CD4-positive, alpha-beta memory T cell (primary cell): Measurements from ENCODE around the gene TBX6. TPM values are rescaled to one million over a fixed set of nuclear protein-coding genes. Genes with fewer than 3 reads are reported as not detected.

Source experiments
- CTCF ChIA-PET: fragments of 350-600 bp; sonication (Branson Sonifier 250); formaldehyde crosslinking; loops from one replicate; lab custom pipeline; 2021; ENCODE audit warnings: inconsistent platforms; ENCODE audit not compliant: partially characterized antibody; lab: Charles Lee
- POLR2A ChIA-PET: fragments of 350-600 bp; sonication (Branson Sonifier 250); formaldehyde crosslinking; loops from one replicate; lab custom pipeline; 2021; ENCODE audit not compliant: partially characterized antibody; lab: Charles Lee
- DNase-seq, 5 donors: peaks; one replicate each; pipeline versions ENCODE4 v3.0.0 to v3.0.0-alpha.2; 2020 to 2022; ENCODE audit warnings: mixed read lengths in 1 of 5
- H3K27ac ChIP-seq: one replicate; pipeline ENCODE4 v1.7.0; 2013; ENCODE audit warnings: low read depth, low read length
- H3K27me3 ChIP-seq: 2 replicates; pipeline ENCODE4 v1.7.0; 2013; ENCODE audit warnings: mild to moderate bottlenecking, low read length, moderate library complexity; ENCODE audit not compliant: insufficient read depth
- H3K36me3 ChIP-seq: 2 replicates; pipeline ENCODE4 v1.7.0; 2013; ENCODE audit warnings: mild to moderate bottlenecking, low read length, moderate library complexity; ENCODE audit not compliant: insufficient read depth
- H3K4me1 ChIP-seq: 2 replicates; pipeline ENCODE4 v1.7.0; 2013; ENCODE audit warnings: mild to moderate bottlenecking, low read length, moderate library complexity; ENCODE audit not compliant: insufficient read depth
- H3K4me3 ChIP-seq, 2 donors: one replicate each; pipeline ENCODE4 v1.7.0; 2013; ENCODE audit warnings: low read length in 2 of 2, mild to moderate bottlenecking in 1 of 2
- H3K9me3 ChIP-seq, 2 donors: one replicate each; pipeline ENCODE4 v1.7.0; 2013; ENCODE audit warnings: low read length in 2 of 2, control low read depth in 1 of 2; ENCODE audit not compliant: control insufficient read depth in 1 of 2
- H3K27ac Mint-ChIP-seq, 7 donors: one replicate each; pipeline ENCODE4 v1.8.0; 2020 to 2021; ENCODE audit warnings: mixed read lengths in 7 of 7, mild to moderate bottlenecking in 6 of 7, inconsistent platforms in 3 of 7, moderate library complexity in 3 of 7
- H3K27me3 Mint-ChIP-seq, 2 donors: one replicate each; pipeline ENCODE4 v1.8.0; 2020 to 2021; ENCODE audit warnings: mixed read lengths in 2 of 2
- H3K36me3 Mint-ChIP-seq, 2 donors: one replicate each; pipeline ENCODE4 v1.8.0; 2020 to 2021; ENCODE audit warnings: mixed read lengths in 2 of 2, inconsistent platforms in 1 of 2, mild to moderate bottlenecking in 1 of 2
- H3K4me1 Mint-ChIP-seq, 4 donors: one replicate each; pipeline ENCODE4 v1.8.0; 2020 to 2021; ENCODE audit warnings: mixed read lengths in 4 of 4, mild to moderate bottlenecking in 1 of 4
- H3K4me3 Mint-ChIP-seq, 8 donors: one replicate each; pipeline ENCODE4 v1.8.0; 2020 to 2021; ENCODE audit warnings: mixed read lengths in 8 of 8, mild to moderate bottlenecking in 7 of 8, moderate library complexity in 6 of 8, inconsistent platforms in 3 of 8
- H3K9me3 Mint-ChIP-seq, 8 donors: one replicate each; pipeline ENCODE4 v1.8.0; 2020 to 2021; ENCODE audit warnings: mixed read lengths in 8 of 8, mild to moderate bottlenecking in 5 of 8, inconsistent platforms in 3 of 8, moderate library complexity in 1 of 8
- intact Hi-C: fragments of 100-400 bp; cut with micrococcal nuclease; formaldehyde crosslinking; loops from one replicate; pipeline ENCODE4 v1.15.1; 2023
- polyA plus RNA-seq, 2 donors: library from polyadenylated mRNA; unstranded; fragments of 300-500 nt; fragmentation: Illumina TruSeq; gene quantifications; one replicate each; pipeline ENCODE4 v1.2.3, GENCODE V29; 2021
- total RNA-seq, 2 experiments: library from RNA; stranded (reverse); gene quantifications; one replicate each; pipeline ENCODE4 v1.2.3, GENCODE V29; 2021

The TBX6 gene
- total and polyA plus RNA-seq, 4 experiments from 2014 or later, result 0.36 to 1.4 (median 1.3) TPM; not detected in 1

GRCh38 chr16:30113711-30114333 is 22.1 kb upstream of the TBX6 start:
- Histone ChIP-seq H3K9me3 (no peaks in the 10 kb centered on the region), H3K4me1 (peaks cover 27% of the 10 kb centered on the region), H3K36me3 (peaks cover 24% of the 10 kb centered on the region), H3K4me3 (no peak overlapping the region), H3K27ac (no peak overlapping the region), H3K27me3 (no peaks in the 10 kb centered on the region)
- H3K27me3 Mint-ChIP-seq, result no peaks in the 10 kb centered on the region
- H3K4me3 Mint-ChIP-seq, result peak overlapping the region in 2 of 8 donors; percentile 38 to 71
- no peaks in the 10 kb centered on the region for H3K9me3 Mint-ChIP-seq
- H3K4me1 Mint-ChIP-seq, result peaks cover 11 to 25% (median 17%) of the 10 kb centered on the region in 4 donors
- peaks cover 9 to 18% of the 10 kb centered on the region in 2 donors for H3K36me3 Mint-ChIP-seq
- no peak for DNase-seq
- ChIA-PET CTCF (interaction anchor here (0.6 to 2.0 kb wide), 5 partner anchors 10 to 523 kb away, joined by 3 to 7 read pairs (median 5); no protein-coding TSS in a partner anchor), POLR2A (interaction anchor here (1.9 to 9.9 kb wide), 4 partner anchors 9 to 71 kb away, joined by 6 to 120 read pairs (median 23); partner anchors contain the start of genes CORO1A, MAPK3, TBX6 and YPEL3)
- peak overlapping the region in 4 of 7 donors; percentile 18 to 90 (median 64) for H3K27ac Mint-ChIP-seq
- intact Hi-C loops, result no loop called here

- no peak for DNase-seq
- ChIA-PET CTCF (interaction anchor here (1.2 to 2.3 kb wide), 5 partner anchors 11 to 296 kb away, joined by 4 to 11 read pairs (median 5); partner anchors contain the start of gene TBX6), POLR2A (interaction anchor here (1.0 to 9.9 kb wide), 6 partner anchors 10 to 295 kb away, joined by 4 to 120 read pairs (median 14); partner anchors contain the start of genes CORO1A, MAPK3, TBX6 and YPEL3)
- peaks cover 11 to 25% (median 17%) of the 10 kb centered on the region in 4 donors for H3K4me1 Mint-ChIP-seq
- H3K27ac ChIP-seq, result no peak within 1 kb of the TSS
- intact Hi-C loops, result no loop called here
- H3K36me3 Mint-ChIP-seq, result peaks cover 8 to 18% of the 10 kb centered on the region in 2 donors
- peak within 1 kb of the TSS in 3 of 8 donors; percentile 38 to 71 (median 56) for H3K4me3 Mint-ChIP-seq
- H3K9me3 Mint-ChIP-seq, result no peaks in the 10 kb centered on the region
- H3K27me3 ChIP-seq, result no peaks in the 10 kb centered on the region
- peak within 1 kb of the TSS in 4 of 7 donors; percentile 55 to 90 (median 70) for H3K27ac Mint-ChIP-seq
- peaks cover 25% of the 10 kb centered on the region for H3K36me3 ChIP-seq
- no peak within 1 kb of the TSS for H3K4me3 ChIP-seq
- H3K9me3 ChIP-seq, result no peaks in the 10 kb centered on the region
- no peaks in the 10 kb centered on the region for H3K27me3 Mint-ChIP-seq
- H3K4me1 ChIP-seq, result peaks cover 27% of the 10 kb centered on the region
Observed at GRCh38 chr16:30113031-30113710, 21.4 kb upstream of the TBX6 start, which contains the start of gene GDPD3. TSS of gene GDPD3 (minus strand) at chr16:30113537. CDS start at chr16:30113478, 59 bp downstream.

- H3K27me3 ChIP-seq, result no peaks in the 10 kb centered on the region
- H3K4me1 ChIP-seq, result peaks cover 27% of the 10 kb centered on the region
- Mint-ChIP-seq H3K9me3 (no peaks in the 10 kb centered on the region), H3K4me3 (peak overlapping the region in 1 of 8 donors; percentile 10), H3K27me3 (no peaks in the 10 kb centered on the region), H3K27ac (peak overlapping the region in 2 of 7 donors; percentile 35 to 66), H3K4me1 (peaks cover 11 to 25% (median 17%) of the 10 kb centered on the region in 4 donors), H3K36me3 (peaks cover 9 to 19% of the 10 kb centered on the region in 2 donors)
- no peak overlapping the region for H3K4me3 ChIP-seq
- peaks cover 22% of the 10 kb centered on the region for H3K36me3 ChIP-seq
- ChIA-PET CTCF (interaction anchor here (0.6 to 2.3 kb wide), 13 partner anchors 12 to 548 kb away, joined by 3 to 11 read pairs (median 4); partner anchors contain the start of gene TBX6), POLR2A (interaction anchor here (1.0 to 9.9 kb wide), 6 partner anchors 9 to 296 kb away, joined by 3 to 120 read pairs (median 14); partner anchors contain the start of genes CORO1A, TBX6 and YPEL3)
- intact Hi-C loops, result no loop called here
- H3K27ac ChIP-seq, result no peak overlapping the region
- DNase-seq, result peak in 2 of 5 donors; percentile 35 to 45
- no peaks in the 10 kb centered on the region for H3K9me3 ChIP-seq
Observed at GRCh38 chr16:30112197-30113030, 20.7 kb upstream of the TBX6 start.

GRCh38 chr16:30110661-30111060 is 18.9 kb upstream of the TBX6 start:
- H3K4me3 ChIP-seq, result no peak overlapping the region
- no peaks in the 10 kb centered on the region for H3K27me3 ChIP-seq
- H3K9me3 Mint-ChIP-seq, result no peaks in the 10 kb centered on the region
- H3K36me3 Mint-ChIP-seq, result peaks cover 15 to 19% of the 10 kb centered on the region in 2 donors
- POLR2A ChIA-PET, result interaction anchor here (4.5 to 9.9 kb wide), 2 partner anchors 18 to 74 kb away, joined by 23 to 120 read pairs; partner anchors contain the start of genes CORO1A and TBX6
- no peaks in the 10 kb centered on the region for H3K27me3 Mint-ChIP-seq
- DNase-seq, result no peak
- peak overlapping the region in 1 of 7 donors; percentile 85 for H3K27ac Mint-ChIP-seq
- no peaks in the 10 kb centered on the region for H3K9me3 ChIP-seq
- intact Hi-C loops, result no loop called here
- peaks cover 11% of the 10 kb centered on the region for H3K36me3 ChIP-seq
- H3K4me1 Mint-ChIP-seq, result peaks cover 11 to 24% (median 17%) of the 10 kb centered on the region in 4 donors
- peaks cover 27% of the 10 kb centered on the region for H3K4me1 ChIP-seq
- CTCF ChIA-PET, result interaction anchor here (0.6 to 2.3 kb wide), 5 partner anchors 19 to 444 kb away, joined by 3 to 7 read pairs (median 3); partner anchors contain the start of gene TBX6
- H3K27ac ChIP-seq, result no peak overlapping the region
- H3K4me3 Mint-ChIP-seq, result no peak overlapping the region

- Mint-ChIP-seq H3K9me3 (no peaks in the 10 kb centered on the region), H3K27ac (no peak overlapping the region), H3K4me3 (no peak overlapping the region), H3K36me3 (peaks cover 22 to 28% of the 10 kb centered on the region in 2 donors), H3K4me1 (peaks cover 5 to 8% (median 5%) of the 10 kb centered on the region in 4 donors), H3K27me3 (no peaks in the 10 kb centered on the region)
- H3K36me3 ChIP-seq, result peaks cover 11% of the 10 kb centered on the region
- H3K4me3 ChIP-seq, result no peak overlapping the region
- H3K4me1 ChIP-seq, result peaks cover 5% of the 10 kb centered on the region
- no peaks in the 10 kb centered on the region for H3K9me3 ChIP-seq
- ChIA-PET POLR2A (no interaction called here), CTCF (no interaction called here)
- no peaks in the 10 kb centered on the region for H3K27me3 ChIP-seq
- no peak overlapping the region for H3K27ac ChIP-seq
- intact Hi-C loops, result no loop called here
- DNase-seq, result no peak
Observed at GRCh38 chr16:30108059-30108850, 16.5 kb upstream of the TBX6 start.

GRCh38 chr16:30104492-30104891 is 12.8 kb upstream of the TBX6 start:
- peaks cover 16 to 28% of the 10 kb centered on the region in 2 donors for H3K36me3 Mint-ChIP-seq
- H3K4me3 Mint-ChIP-seq, result no peak overlapping the region
- CTCF ChIA-PET, result interaction anchor here (1.1 to 3.0 kb wide), 2 partner anchors 11 to 12 kb away, joined by 3 to 20 read pairs; partner anchors contain the start of gene TBX6
- Histone ChIP-seq H3K27ac (no peak overlapping the region), H3K27me3 (no peaks in the 10 kb centered on the region), H3K9me3 (no peaks in the 10 kb centered on the region), H3K4me3 (no peak overlapping the region), H3K36me3 (peaks cover 5% of the 10 kb centered on the region), H3K4me1 (no peaks in the 10 kb centered on the region)
- DNase-seq, result no peak
- intact Hi-C loops, result no loop called here
- H3K4me1 Mint-ChIP-seq, result peaks cover 0 to 1% (median 0%) of the 10 kb centered on the region in 4 donors
- peaks cover 0 to 2% (median under 1%) of the 10 kb centered on the region in 8 donors for H3K9me3 Mint-ChIP-seq
- H3K27ac Mint-ChIP-seq, result peak overlapping the region in 1 of 7 donors; percentile 60
- POLR2A ChIA-PET, result interaction anchor here (4.2 kb wide), 1 partner anchor 13 kb away, joined by 23 read pairs; the partner anchor contains the start of gene TBX6
- no peaks in the 10 kb centered on the region for H3K27me3 Mint-ChIP-seq
